Measurements from ENCODE around the gene TMEM100.

- TF ChIP-seq CTCF (IDR thresholded peaks at IDR 0.05) (no peak), POLR2A (IDR thresholded peaks at IDR 0.05) (no peak)
Measured at GRCh38 chr17:55681342-55681700, 41.3 kb downstream of the TMEM100 start.

All from lower leg skin (tissue), 3 donors.